Caki2 (cell line): ENCODE measurements around the gene AKNA. TPM values are rescaled to one million over a fixed set of nuclear protein-coding genes. Genes with fewer than 3 reads are reported as not detected.

Source experiments
- DNase-seq: peaks from one replicate; pipeline ENCODE4 v3.0.0-alpha.2; 2015; ENCODE audit warnings: low read depth
- in situ Hi-C: cut with HindIII; loops from 2 replicates; pipeline ENCODE4 v1.10.0; 2016; ENCODE audit warnings: low sequenced_read_pairs, low pct_unique_long_range_greater_than_20kb, mixed read lengths
- total RNA-seq: library from RNA; depleted of rRNA; stranded (reverse); fragments of >200 nt; shearing (Covaris generic); gene quantifications from 2 replicates; pipeline ENCODE4 v1.2.3, GENCODE V29; 2014; ENCODE audit warnings: low replicate concordance

The AKNA gene
- total RNA-seq, 1 experiment from 2014 or later = 6.3 TPM

GRCh38 chr9:114350636-114351401, 37.0 kb downstream of the AKNA start:
- in situ Hi-C loops = no loop called here
- DNase-seq = no peak

- in situ Hi-C loops = no loop called here
- DNase-seq = no peak
Observed at GRCh38 chr9:114349713-114350480, 37.9 kb downstream of the AKNA start.

- peak; percentile 99 for DNase-seq
- in situ Hi-C loops = no loop called here
Observed at GRCh38 chr9:114348906-114349482, 38.8 kb downstream of the AKNA start.

- no peak for DNase-seq
- in situ Hi-C loops = no loop called here
Observed at GRCh38 chr9:114348261-114348905, 39.4 kb downstream of the AKNA start.

- DNase-seq = no peak
- in situ Hi-C loops = no loop called here
Observed at GRCh38 chr9:114347675-114348074, 40.1 kb downstream of the AKNA start.

- DNase-seq = no peak
- in situ Hi-C loops = no loop called here
Observed at GRCh38 chr9:114346146-114346545, 41.6 kb downstream of the AKNA start.

GRCh38 chr9:114345493-114346065, 42.2 kb downstream of the AKNA start:
- in situ Hi-C loops = no loop called here
- DNase-seq = no peak

GRCh38 chr9:114344692-114345091, 43.1 kb downstream of the AKNA start:
- in situ Hi-C loops = no loop called here
- peak; percentile 50 for DNase-seq

- DNase-seq = no peak
- in situ Hi-C loops = no loop called here
Observed at GRCh38 chr9:114344188-114344566, 43.6 kb downstream of the AKNA start.

- in situ Hi-C loops = no loop called here
- no peak for DNase-seq
Observed at GRCh38 chr9:114343471-114344187, 44.2 kb downstream of the AKNA start.

GRCh38 chr9:114342755-114343440, 44.9 kb downstream of the AKNA start:
- in situ Hi-C loops = no loop called here
- no peak for DNase-seq

- in situ Hi-C loops = no loop called here
Observed at GRCh38 chr9:114341991-114342390, 45.8 kb downstream of the AKNA start.

GRCh38 chr9:114341152-114341830, 46.5 kb downstream of the AKNA start:
- in situ Hi-C loops = no loop called here
- DNase-seq = no peak

More at GRCh38 chr9:114341991-114342390, 45.8 kb downstream of the AKNA start:
- DNase-seq = no peak

- DNase-seq = peak; percentile 23
- in situ Hi-C loops = no loop called here
Observed at GRCh38 chr9:114339130-114339908, 48.5 kb downstream of the AKNA start.

- no peak for DNase-seq
- in situ Hi-C loops = no loop called here
Observed at GRCh38 chr9:114338187-114338586, 49.6 kb downstream of the AKNA start.

GRCh38 chr9:114336699-114337395, 50.9 kb downstream of the AKNA start:
- no peak for DNase-seq
- in situ Hi-C loops = no loop called here
